ENCODE measurements around the gene POLR3C. TPM values are rescaled to one million over a fixed set of nuclear protein-coding genes. Genes with fewer than 3 reads are reported as not detected.

The POLR3C gene
- total and polyA plus RNA-seq, 11 donors: 5.9 to 22.4 (median 15.1) TPM

DNA sequence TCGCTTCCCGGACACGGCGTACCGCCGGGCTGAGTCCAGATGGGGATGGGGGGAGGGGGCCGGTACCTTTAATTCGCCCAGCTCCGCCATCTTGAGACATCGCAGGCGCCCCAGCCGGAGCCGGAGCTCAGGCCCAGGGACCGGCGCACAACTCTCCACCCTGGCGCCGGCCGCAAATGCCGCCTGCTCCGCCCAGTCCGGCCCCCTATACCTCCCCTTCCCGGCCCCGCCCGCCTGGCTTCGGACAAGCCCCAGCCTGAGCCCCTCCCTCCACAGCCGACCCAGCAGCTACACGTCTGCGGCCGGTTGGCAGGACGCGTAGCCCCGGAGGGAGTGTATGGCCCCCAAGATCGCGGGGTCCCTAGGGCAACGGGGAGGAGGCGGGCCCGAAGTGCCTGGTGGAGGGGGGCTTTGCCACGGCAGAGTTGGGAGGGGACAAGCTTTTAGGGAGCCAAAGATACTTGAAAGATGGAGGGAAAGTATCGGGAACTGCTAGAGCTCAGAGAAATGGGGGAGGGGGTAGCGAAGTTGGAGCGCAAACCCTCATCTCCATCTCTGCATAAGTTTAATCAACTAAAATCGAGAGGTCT, 35.0 kb downstream of the POLR3C start, which contains the start of gene PIAS3:
TSS of gene PIAS3 (minus strand) at position 181 of the 590 bp plus-strand sequence. CDS start at position 90, 91 bp downstream.
- WGBS, 4 donors: 0 to 1% (median 1%) methylated on average over 38 to 42 of the region's 42 CpGs

DNA sequence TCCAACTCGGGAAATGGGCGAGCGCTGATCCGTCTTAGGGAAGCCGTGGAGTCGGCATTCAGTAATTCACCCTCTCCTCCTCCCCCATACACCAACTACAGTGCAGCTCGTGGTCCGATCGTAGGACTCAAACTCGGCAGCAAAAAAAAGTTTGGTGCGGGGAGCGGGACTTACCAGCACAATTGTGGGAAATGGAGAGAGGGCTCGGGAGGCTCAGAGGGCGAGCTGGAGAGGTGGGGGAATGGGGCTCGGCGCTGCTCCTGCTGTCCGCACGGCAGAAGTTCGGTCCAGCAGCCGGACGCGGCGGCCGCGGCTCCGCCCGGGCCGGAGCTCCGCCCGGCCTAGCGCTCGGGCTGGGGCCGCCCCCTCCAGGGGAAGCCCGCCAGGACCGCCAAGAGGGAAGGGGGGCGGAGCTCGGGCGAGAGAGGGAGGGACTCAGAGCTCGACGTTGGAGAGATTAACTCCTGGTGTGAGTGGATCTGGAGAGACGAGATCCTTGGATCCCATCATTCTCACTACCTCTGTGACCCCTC, 35.6 kb downstream of the POLR3C start:
- intact Hi-C loops (cut with DNase I): loop anchor here in 5 of 10 donors (2.0 to 10.0 kb wide), 7 partner anchors 48 to 118 kb away; partner anchors contain the start of genes LIX1L (in 4 of the 5), ANKRD34A (in 1 of the 5), ITGA10 (in 1 of the 5) and POLR3GL (in 1 of the 5)
- ATAC-seq: peak; percentile 77 to 92 (median 90)
- Histone ChIP-seq H3K36me3 (peaks cover 0 to 25% (median 22%) of the 10 kb centered on the region in 9 donors), H3K27ac (peak overlapping the region; percentile 89 to 95 (median 92)), H3K4me3 (peak overlapping the region; percentile 55 to 97 (median 90)), H3K9me3 (no peaks in the 10 kb centered on the region), H3K4me1 (peaks cover 0 to 22% (median 13%) of the 10 kb centered on the region in 12 donors), H3K27me3 (no peaks in the 10 kb centered on the region)
- DNase-seq: peak; percentile 92 to 94 (median 94)
- TF ChIP-seq, protein P1, sequence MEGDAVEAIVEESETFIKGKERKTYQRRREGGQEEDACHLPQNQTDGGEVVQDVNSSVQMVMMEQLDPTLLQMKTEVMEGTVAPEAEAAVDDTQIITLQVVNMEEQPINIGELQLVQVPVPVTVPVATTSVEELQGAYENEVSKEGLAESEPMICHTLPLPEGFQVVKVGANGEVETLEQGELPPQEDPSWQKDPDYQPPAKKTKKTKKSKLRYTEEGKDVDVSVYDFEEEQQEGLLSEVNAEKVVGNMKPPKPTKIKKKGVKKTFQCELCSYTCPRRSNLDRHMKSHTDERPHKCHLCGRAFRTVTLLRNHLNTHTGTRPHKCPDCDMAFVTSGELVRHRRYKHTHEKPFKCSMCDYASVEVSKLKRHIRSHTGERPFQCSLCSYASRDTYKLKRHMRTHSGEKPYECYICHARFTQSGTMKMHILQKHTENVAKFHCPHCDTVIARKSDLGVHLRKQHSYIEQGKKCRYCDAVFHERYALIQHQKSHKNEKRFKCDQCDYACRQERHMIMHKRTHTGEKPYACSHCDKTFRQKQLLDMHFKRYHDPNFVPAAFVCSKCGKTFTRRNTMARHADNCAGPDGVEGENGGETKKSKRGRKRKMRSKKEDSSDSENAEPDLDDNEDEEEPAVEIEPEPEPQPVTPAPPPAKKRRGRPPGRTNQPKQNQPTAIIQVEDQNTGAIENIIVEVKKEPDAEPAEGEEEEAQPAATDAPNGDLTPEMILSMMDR (IDR thresholded peaks at IDR 0.05): peak in 3 of 12 donors; percentile 9 to 32 (median 19)
- peak; percentile 8 to 70 for TF ChIP-seq POLR2A (IDR thresholded peaks at IDR 0.05)
- 0 to 1% (median 0%) methylated on average over 20 to 41 of the region's 41 CpGs for WGBS, 4 donors

More for the DNA sequence above, 35.0 kb downstream of the POLR3C start, which contains the start of gene PIAS3:
- H3K9me3 ChIP-seq: no peaks in the 10 kb centered on the region
- DNase-seq: peak; percentile 96 to 98 (median 98)
- peak in 1 of 2 donors; percentile 91 for TF ChIP-seq POLR2A (IDR thresholded peaks at IDR 0.05)
- TF ChIP-seq, protein P1 (IDR thresholded peaks at IDR 0.05): no peak
- intact Hi-C loops (cut with DNase I): loop anchor here in 5 of 10 donors (2.0 to 10.0 kb wide), 7 partner anchors 48 to 118 kb away; partner anchors contain the start of genes LIX1L (in 4 of the 5), ANKRD34A (in 1 of the 5), ITGA10 (in 1 of the 5) and POLR3GL (in 1 of the 5)
- peaks cover 0 to 31% (median 27%) of the 10 kb centered on the region in 9 donors for H3K36me3 ChIP-seq
- peak within 1 kb of the TSS; percentile 55 to 97 (median 90) for H3K4me3 ChIP-seq
- H3K4me1 ChIP-seq: peaks cover 0 to 22% (median 13%) of the 10 kb centered on the region in 12 donors
- no peaks in the 10 kb centered on the region for H3K27me3 ChIP-seq
- peak within 1 kb of the TSS; percentile 89 to 95 (median 92) for H3K27ac ChIP-seq
- peak; percentile 96 to 97 (median 96) for ATAC-seq

- TF ChIP-seq, protein P1 (IDR thresholded peaks at IDR 0.05): no peak
- no peak for TF ChIP-seq POLR2A (IDR thresholded peaks at IDR 0.05)
- ATAC-seq (no peak), DNase-seq (no peak)
- peaks cover 0 to 9% (median 5%) of the 10 kb centered on the region in 12 donors for H3K4me1 ChIP-seq
- H3K9me3 ChIP-seq: no peaks in the 10 kb centered on the region
- 70 to 78% (median 76%) methylated on average over 5 of the region's 5 CpGs for WGBS, 4 donors
- H3K4me3 ChIP-seq: no peak overlapping the region
- H3K36me3 ChIP-seq: peaks cover 0 to 19% (median 0%) of the 10 kb centered on the region in 9 donors
- intact Hi-C loops (cut with DNase I): no loop called here
- H3K27ac ChIP-seq: no peak overlapping the region
- H3K27me3 ChIP-seq: no peaks in the 10 kb centered on the region
Measured at GRCh38 chr1:145863282-145864018, 39.5 kb downstream of the POLR3C start.

All from heart left ventricle (tissue), 16 donors.